Activated T-cell treated with anti-CD3 and anti-CD28 coated beads, Interleukin-2, amount 50 U/mL, for 72 hours (primary cell): ENCODE measurements around the gene FES. TPM values are rescaled to one million over a fixed set of nuclear protein-coding genes. Genes with fewer than 3 reads are reported as not detected.
A peak's percentile ranks its signal among the peaks of the same experiment; 100 is the strongest.

ENCODE experiments used
- ATAC-seq, 2 donors: fragments of 150-1000 bp; cut with Tn5 transposase; replicated peaks in 1 of 2; 2 replicates each; pipeline ENCODE4 v1.10.0; 2021; ENCODE audit warnings: moderate library complexity in 2 of 2, mild to moderate bottlenecking in 1 of 2
- DNase-seq, 2 donors: peaks; one replicate each; pipeline ENCODE4 v3.0.0; 2021 to 2022; ENCODE audit warnings: mixed read lengths in 1 of 2
- H3K27ac Mint-ChIP-seq: one replicate; pipeline ENCODE4 v1.8.0; 2022; ENCODE audit warnings: mild to moderate bottlenecking, moderate library complexity, mixed read lengths
- H3K27me3 Mint-ChIP-seq: one replicate; pipeline ENCODE4 v1.8.0; 2022; ENCODE audit warnings: low read depth, mixed read lengths
- H3K36me3 Mint-ChIP-seq, 2 donors: one replicate each; pipeline ENCODE4 v1.8.0; 2022; ENCODE audit warnings: mixed read lengths in 2 of 2, mild to moderate bottlenecking in 1 of 2; ENCODE audit not compliant: insufficient read depth in 2 of 2
- H3K4me1 Mint-ChIP-seq: one replicate; pipeline ENCODE4 v1.8.0; 2022; ENCODE audit warnings: low read depth, mixed read lengths
- H3K4me3 Mint-ChIP-seq, 2 donors: one replicate each; pipeline ENCODE4 v1.8.0; 2022; ENCODE audit warnings: mild to moderate bottlenecking in 2 of 2, mixed read lengths in 2 of 2, moderate library complexity in 2 of 2
- H3K9me3 Mint-ChIP-seq, 2 donors: one replicate each; pipeline ENCODE4 v1.8.0; 2022; ENCODE audit warnings: mixed read lengths in 2 of 2
- total RNA-seq, 2 donors: library from RNA; stranded (reverse); gene quantifications; one replicate each; pipeline ENCODE4 v1.2.3, GENCODE V29; 2022

FES gene
- total RNA-seq, 2 donors from 2014 or later: 68.3 to 81.5 TPM

- Mint-ChIP-seq H3K4me1 (peaks cover 61% of the 10 kb centered on the region), H3K36me3 (peaks cover 2 to 8% of the 10 kb centered on the region in 2 donors), H3K9me3 (no peaks in the 10 kb centered on the region), H3K27me3 (no peaks in the 10 kb centered on the region), H3K4me3 (peak overlapping the region; percentile 99), H3K27ac (peak overlapping the region; percentile 98)
- DNase-seq (no peak), ATAC-seq (no peak)
These were observed 45.1 kb downstream of the FES start for GRCh38 chr15:90929246-90930019.

GRCh38 chr15:90930861-90931574 lies 46.7 kb downstream of the FES start:
- Mint-ChIP-seq H3K9me3 (no peaks in the 10 kb centered on the region), H3K27me3 (no peaks in the 10 kb centered on the region), H3K36me3 (peaks cover 2 to 9% of the 10 kb centered on the region in 2 donors), H3K4me3 (peak overlapping the region; percentile 99), H3K27ac (peak overlapping the region; percentile 98), H3K4me1 (peaks cover 61% of the 10 kb centered on the region)
- no peak for ATAC-seq
- DNase-seq: peak in 1 of 2 donors; percentile 8

GRCh38 chr15:90931575-90931827 lies 47.2 kb downstream of the FES start:
- Mint-ChIP-seq H3K27ac (peak overlapping the region; percentile 98), H3K27me3 (no peaks in the 10 kb centered on the region), H3K36me3 (peaks cover 2 to 14% of the 10 kb centered on the region in 2 donors), H3K4me3 (peak overlapping the region; percentile 99), H3K4me1 (peaks cover 66% of the 10 kb centered on the region), H3K9me3 (no peaks in the 10 kb centered on the region)
- no peak for ATAC-seq
- DNase-seq: no peak

- Mint-ChIP-seq H3K27me3 (no peaks in the 10 kb centered on the region), H3K36me3 (peaks cover 2 to 16% of the 10 kb centered on the region in 2 donors), H3K9me3 (no peaks in the 10 kb centered on the region), H3K4me3 (peak within 1 kb of the TSS; percentile 99), H3K27ac (peak within 1 kb of the TSS; percentile 98), H3K4me1 (peaks cover 72% of the 10 kb centered on the region)
- DNase-seq: peak; percentile 94 to 98
- ATAC-seq: peak; percentile 62 to 66
These were observed 47.7 kb downstream of the FES start, which contains the start of gene HDDC3 for GRCh38 chr15:90931828-90932659. TSS of gene HDDC3 (minus strand) at chr15:90932549. CDS start at chr15:90932540, 9 bp downstream.

GRCh38 chr15:90932660-90932991 lies 48.3 kb downstream of the FES start:
- Mint-ChIP-seq H3K36me3 (peaks cover 2 to 16% of the 10 kb centered on the region in 2 donors), H3K27ac (no peak overlapping the region), H3K27me3 (no peaks in the 10 kb centered on the region), H3K9me3 (no peaks in the 10 kb centered on the region), H3K4me1 (peaks cover 72% of the 10 kb centered on the region), H3K4me3 (peak overlapping the region; percentile 99)
- DNase-seq (no peak), ATAC-seq (no peak)

GRCh38 chr15:90933301-90933700 lies 49.0 kb downstream of the FES start:
- peaks cover 3 to 18% of the 10 kb centered on the region in 2 donors for H3K36me3 Mint-ChIP-seq
- H3K4me3 Mint-ChIP-seq: peak overlapping the region; percentile 97 to 99
- H3K4me1 Mint-ChIP-seq: peaks cover 72% of the 10 kb centered on the region
- no peaks in the 10 kb centered on the region for H3K27me3 Mint-ChIP-seq
- H3K9me3 Mint-ChIP-seq: no peaks in the 10 kb centered on the region
- ATAC-seq: no peak
- DNase-seq: no peak
- H3K27ac Mint-ChIP-seq: peak overlapping the region; percentile 18

- Mint-ChIP-seq H3K27me3 (no peaks in the 10 kb centered on the region), H3K27ac (peak overlapping the region; percentile 23), H3K36me3 (peaks cover 4 to 17% of the 10 kb centered on the region in 2 donors)
These were observed 50.1 kb downstream of the FES start for GRCh38 chr15:90934256-90934948.

GRCh38 chr15:90934949-90935751 lies 50.8 kb downstream of the FES start, which contains the start of gene UNC45A:
TSS of gene UNC45A (plus strand) at chr15:90935285. CDS start at chr15:90935325, 40 bp downstream.
- Mint-ChIP-seq H3K4me3 (peak within 1 kb of the TSS; percentile 87 to 97), H3K27ac (peak within 1 kb of the TSS; percentile 83), H3K4me1 (peaks cover 56% of the 10 kb centered on the region), H3K36me3 (peaks cover 4 to 17% of the 10 kb centered on the region in 2 donors), H3K9me3 (no peaks in the 10 kb centered on the region), H3K27me3 (no peaks in the 10 kb centered on the region)
- ATAC-seq (peak; percentile 75 to 79), DNase-seq (peak; percentile 97 to 98)

More at GRCh38 chr15:90934256-90934948, 50.1 kb downstream of the FES start:
- Mint-ChIP-seq H3K4me3 (peak overlapping the region; percentile 87 to 97), H3K9me3 (no peaks in the 10 kb centered on the region), H3K4me1 (peaks cover 61% of the 10 kb centered on the region)
- DNase-seq: peak; percentile 90 to 93
- ATAC-seq: peak; percentile 36 to 42

GRCh38 chr15:90936823-90937222 lies 52.5 kb downstream of the FES start:
- Mint-ChIP-seq H3K27me3 (no peaks in the 10 kb centered on the region), H3K36me3 (peaks cover 4 to 21% of the 10 kb centered on the region in 2 donors), H3K27ac (peak overlapping the region; percentile 75), H3K4me1 (peaks cover 41% of the 10 kb centered on the region), H3K9me3 (no peaks in the 10 kb centered on the region), H3K4me3 (peak overlapping the region; percentile 87 to 97)
- no peak for DNase-seq
- ATAC-seq: no peak

- Mint-ChIP-seq H3K4me3 (no peak overlapping the region), H3K4me1 (peaks cover 31% of the 10 kb centered on the region), H3K27me3 (no peaks in the 10 kb centered on the region), H3K27ac (no peak overlapping the region), H3K36me3 (peaks cover 4 to 20% of the 10 kb centered on the region in 2 donors), H3K9me3 (no peaks in the 10 kb centered on the region)
- DNase-seq (no peak), ATAC-seq (no peak)
These were observed 54.0 kb downstream of the FES start for GRCh38 chr15:90938261-90938660.

- no peak overlapping the region for H3K27ac Mint-ChIP-seq
- peaks cover 16% of the 10 kb centered on the region for H3K4me1 Mint-ChIP-seq
- H3K9me3 Mint-ChIP-seq: no peaks in the 10 kb centered on the region
- H3K36me3 Mint-ChIP-seq: peaks cover 4 to 22% of the 10 kb centered on the region in 2 donors
- ATAC-seq (no peak), DNase-seq (no peak)
- H3K27me3 Mint-ChIP-seq: no peaks in the 10 kb centered on the region
- no peak overlapping the region for H3K4me3 Mint-ChIP-seq
These were observed 55.5 kb downstream of the FES start for GRCh38 chr15:90939756-90940155.

- Mint-ChIP-seq H3K4me1 (peaks cover 10% of the 10 kb centered on the region), H3K9me3 (no peaks in the 10 kb centered on the region), H3K36me3 (peaks cover 4 to 22% of the 10 kb centered on the region in 2 donors), H3K4me3 (no peak overlapping the region), H3K27ac (no peak overlapping the region), H3K27me3 (no peaks in the 10 kb centered on the region)
- no peak for DNase-seq
- ATAC-seq: no peak
These were observed 56.7 kb downstream of the FES start for GRCh38 chr15:90941038-90941437.
